Spleen (tissue), 11 donors: ENCODE results near the gene ABCA3. TPM values are rescaled to one million over a fixed set of nuclear protein-coding genes. Genes with fewer than 3 reads are reported as not detected.
A peak's percentile ranks its signal among the peaks of the same experiment; 100 is the strongest.
"Not testable (repeated sequence)": the region's sequence is repeated elsewhere in the genome, so short reads cannot be mapped to it uniquely, and the experiment has no call there.

Source experiments
- DNase-seq: peaks from one replicate; pipeline ENCODE4 v3.0.0-alpha.2; 2020
- H3K27ac ChIP-seq, 8 donors: fragments of 200-600 bp; sonication (generic) in 7 of 8; 1 replicate in 4 of 8; 2 replicates in 4 of 8; pipeline versions ENCODE4 v1.5.0 to v1.8.0; 2016 to 2021; ENCODE audit warnings: inconsistent platforms in 4 of 8, mild to moderate bottlenecking in 4 of 8, moderate library complexity in 1 of 8
- H3K27me3 ChIP-seq, 7 donors: fragments of 200-600 bp; sonication (generic) in 6 of 7; replicated peaks in 1 of 7; 1 replicate in 4 of 7; 2 replicates in 3 of 7; pipeline versions ENCODE4 v1.5.0 to v1.8.0; 2016 to 2021; ENCODE audit warnings: inconsistent platforms in 3 of 7, mild to moderate bottlenecking in 1 of 7
- H3K36me3 ChIP-seq, 6 donors: fragments of 200-600 bp; sonication (generic) in 5 of 6; 1 replicate in 4 of 6; 2 replicates in 2 of 6; pipeline versions ENCODE4 v1.5.0 to v1.8.0; 2016 to 2021; ENCODE audit warnings: inconsistent platforms in 2 of 6
- H3K4me1 ChIP-seq, 6 donors: fragments of 200-600 bp; sonication (generic) in 5 of 6; 1 replicate in 3 of 6; 2 replicates in 3 of 6; pipeline versions ENCODE4 v1.5.0 to v1.8.0; 2016 to 2021; ENCODE audit warnings: inconsistent platforms in 3 of 6
- H3K4me3 ChIP-seq, 8 donors: fragments of 200-600 bp; sonication (generic) in 7 of 8; 1 replicate in 4 of 8; 2 replicates in 4 of 8; pipeline versions ENCODE4 v1.5.0 to v1.8.0; 2016 to 2021; ENCODE audit warnings: inconsistent platforms in 4 of 8, mild to moderate bottlenecking in 4 of 8, moderate library complexity in 2 of 8
- H3K9me3 ChIP-seq, 8 donors: fragments of 200-600 bp; sonication (generic) in 7 of 8; 1 replicate in 4 of 8; 2 replicates in 4 of 8; pipeline versions ENCODE4 v1.5.0 to v1.8.0; 2016 to 2021; ENCODE audit warnings: inconsistent platforms in 4 of 8
- POLR2A ChIP-seq, 3 donors: fragments of 450-650 bp; IDR thresholded peaks; one replicate each; pipeline ENCODE4 v1.5.1; 2017; ENCODE audit warnings: antibody characterized with exemption in 3 of 3, mild to moderate bottlenecking in 1 of 3
- POLR2AphosphoS5 ChIP-seq, 3 donors: sonication (generic); formaldehyde crosslinking; IDR thresholded peaks; one replicate each; pipeline ENCODE4 v1.5.1; 2017; ENCODE audit warnings: antibody characterized with exemption in 3 of 3
- WGBS, 5 donors: extraction: QIAGEN DNeasy Blood & Tissue Kit in 3 of 5; methylation state at CpG; one replicate each; pipeline versions ENCODE4 v1.1.5 to v1.1.7; 2013 to 2018; 5-methylcytosine and 5-hydroxymethylcytosine counted together
- intact Hi-C: fragments of 100-400 bp; cut with DNase I; formaldehyde crosslinking; loops from one replicate; pipeline ENCODE4 v1.15.0; 2023; ENCODE audit warnings: low total_unique reads
- polyA plus RNA-seq, 3 donors: library from polyadenylated mRNA; stranded (reverse); fragments of 200-250 nt; gene quantifications; one replicate each; pipeline ENCODE4 v1.2.1, GENCODE V29; 2013
- total RNA-seq, 7 donors: library from RNA; depleted of rRNA in 3 of 7; stranded (reverse); fragments of >200 nt in 3 of 7; fragmentation: NEBNext Ultra II Directional in 4 of 7; extraction: Animal tissue kit (Norgen Biotek cat#: 25700) in 4 of 7; gene quantifications; one replicate each; pipeline versions ENCODE4 v1.1.0 to v1.2.1, GENCODE V29; 2016 to 2021
- TF ChIP-seq, protein P1 (sequence below), 11 experiments: fragments of 200-600 bp in 7 of 11; fragments of 450-650 bp in 4 of 11; sonication (generic) in 4 of 11; IDR thresholded peaks in 8 of 11; conservative IDR thresholded peaks in 3 of 11; 1 replicate in 7 of 11; 2 replicates in 4 of 11; pipeline versions ENCODE4 v1.4.0 to v1.8.0; 2016 to 2021; ENCODE audit warnings: antibody characterized with exemption in 11 of 11, inconsistent platforms in 4 of 11, mild to moderate bottlenecking in 1 of 11
- donor health status: healthy with polysubstance abuse.
- donor health status: DM: no; HTN: no; CAD: no; lungs with moderate emphysema.
- donor health status: DM: no; HTN: no; CAD: no.
- donor health status: Bipolar disorder and iron deficiency.
- donor health status: healthy.
- donor health status: DM: no; HTN: no; CAD: no.
- donor health status: DM: yes; HTN: yes; CAD: no.

The ABCA3 gene
- total and polyA plus RNA-seq, 10 donors: 2.5 to 12.6 (median 6.8) TPM

GRCh38 chr16:2243031-2243528 lies 97.4 kb downstream of the ABCA3 start:
- intact Hi-C loops: no loop called here
- Histone ChIP-seq H3K4me3 (no peak overlapping the region), H3K4me1 (peaks cover 0 to 16% (median under 1%) of the 10 kb centered on the region in 6 donors), H3K9me3 (no peaks in the 10 kb centered on the region), H3K27me3 (peaks cover 0 to 3% (median 1%) of the 10 kb centered on the region in 7 donors), H3K27ac (no peak overlapping the region), H3K36me3 (peaks cover 0 to 86% (median 46%) of the 10 kb centered on the region in 6 donors)
- TF ChIP-seq POLR2AphosphoS5 (IDR thresholded peaks at IDR 0.05) (peak in 1 of 3 donors; percentile 34), POLR2A (IDR thresholded peaks at IDR 0.05) (no peak)
- DNase-seq: no peak
- WGBS, 5 donors: 92 to 98% (median 96%) methylated on average over 5 to 19 of the region's 19 CpGs

DNA sequence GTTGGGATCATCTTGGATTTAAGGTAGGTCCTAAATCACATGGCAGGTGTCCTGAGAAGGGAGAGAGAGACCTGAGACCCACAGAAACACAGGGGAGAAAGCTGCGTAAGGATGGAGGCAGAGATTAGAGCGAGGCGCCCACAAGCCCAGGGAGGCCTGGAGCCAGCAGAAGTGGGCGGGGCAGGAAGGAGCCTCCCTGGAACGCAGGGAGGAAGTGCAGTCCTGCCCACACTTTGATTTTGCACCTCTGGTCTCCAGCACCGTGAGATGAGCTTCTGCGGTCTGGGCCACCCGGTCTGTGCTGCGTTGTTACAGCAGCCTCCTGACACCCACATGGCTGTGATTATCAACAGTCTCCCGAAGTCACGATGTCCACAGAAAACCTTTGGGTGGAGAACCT lies 97.9 kb downstream of the ABCA3 start:
- H3K9me3 ChIP-seq: no peaks in the 10 kb centered on the region
- no peak for DNase-seq
- no peak overlapping the region for H3K4me3 ChIP-seq
- intact Hi-C loops: no loop called here
- 69 to 82% (median 80%) methylated on average over 10 to 11 of the region's 11 CpGs for WGBS, 5 donors
- TF ChIP-seq POLR2AphosphoS5 (IDR thresholded peaks at IDR 0.05): peak in 2 of 3 donors; percentile 7 to 8
- TF ChIP-seq, protein P1, sequence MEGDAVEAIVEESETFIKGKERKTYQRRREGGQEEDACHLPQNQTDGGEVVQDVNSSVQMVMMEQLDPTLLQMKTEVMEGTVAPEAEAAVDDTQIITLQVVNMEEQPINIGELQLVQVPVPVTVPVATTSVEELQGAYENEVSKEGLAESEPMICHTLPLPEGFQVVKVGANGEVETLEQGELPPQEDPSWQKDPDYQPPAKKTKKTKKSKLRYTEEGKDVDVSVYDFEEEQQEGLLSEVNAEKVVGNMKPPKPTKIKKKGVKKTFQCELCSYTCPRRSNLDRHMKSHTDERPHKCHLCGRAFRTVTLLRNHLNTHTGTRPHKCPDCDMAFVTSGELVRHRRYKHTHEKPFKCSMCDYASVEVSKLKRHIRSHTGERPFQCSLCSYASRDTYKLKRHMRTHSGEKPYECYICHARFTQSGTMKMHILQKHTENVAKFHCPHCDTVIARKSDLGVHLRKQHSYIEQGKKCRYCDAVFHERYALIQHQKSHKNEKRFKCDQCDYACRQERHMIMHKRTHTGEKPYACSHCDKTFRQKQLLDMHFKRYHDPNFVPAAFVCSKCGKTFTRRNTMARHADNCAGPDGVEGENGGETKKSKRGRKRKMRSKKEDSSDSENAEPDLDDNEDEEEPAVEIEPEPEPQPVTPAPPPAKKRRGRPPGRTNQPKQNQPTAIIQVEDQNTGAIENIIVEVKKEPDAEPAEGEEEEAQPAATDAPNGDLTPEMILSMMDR (IDR thresholded peaks at IDR 0.05 in 8 of 11, conservative IDR thresholded peaks at IDR 0.05 in 3 of 11): no peak
- H3K27ac ChIP-seq: no peak overlapping the region
- peaks cover 0 to 8% (median 6%) of the 10 kb centered on the region in 7 donors for H3K27me3 ChIP-seq
- H3K4me1 ChIP-seq: peaks cover 0 to 21% (median 4%) of the 10 kb centered on the region in 6 donors
- H3K36me3 ChIP-seq: peaks cover 0 to 86% (median 45%) of the 10 kb centered on the region in 6 donors

GRCh38 chr16:2240331-2240730 lies 100.2 kb downstream of the ABCA3 start:
- intact Hi-C loops: not testable (repeated sequence)
- H3K36me3 ChIP-seq: peaks cover 0 to 88% (median 36%) of the 10 kb centered on the region in 6 donors

GRCh38 chr16:2238838-2239675 lies 101.5 kb downstream of the ABCA3 start:
- no peak for DNase-seq
- WGBS, 5 donors: 78 to 89% (median 86%) methylated on average over 12 to 15 of the region's 15 CpGs
- intact Hi-C loops: no loop called here

More at GRCh38 chr16:2240331-2240730, 100.2 kb downstream of the ABCA3 start:
- not testable (repeated sequence) for H3K27ac ChIP-seq, H3K9me3 ChIP-seq, DNase-seq, H3K4me3 ChIP-seq
- Histone ChIP-seq H3K27me3 (peaks cover 0 to 30% (median 26%) of the 10 kb centered on the region in 7 donors), H3K4me1 (peaks cover 11 to 43% (median 19%) of the 10 kb centered on the region in 6 donors)
- 80 to 89% (median 87%) methylated on average over 9 of the region's 9 CpGs for WGBS, 5 donors

More at GRCh38 chr16:2238838-2239675, 101.5 kb downstream of the ABCA3 start:
- H3K27me3 ChIP-seq: peaks cover 0 to 43% (median 26%) of the 10 kb centered on the region in 7 donors
- H3K9me3 ChIP-seq: no peaks in the 10 kb centered on the region
- peaks cover 11 to 44% (median 19%) of the 10 kb centered on the region in 6 donors for H3K4me1 ChIP-seq
- TF ChIP-seq POLR2A (IDR thresholded peaks at IDR 0.05) (no peak), POLR2AphosphoS5 (IDR thresholded peaks at IDR 0.05) (no peak)
- TF ChIP-seq, protein P1 (IDR thresholded peaks at IDR 0.05 in 8 of 11, conservative IDR thresholded peaks at IDR 0.05 in 3 of 11): no peak
- H3K4me3 ChIP-seq: no peak overlapping the region
- peaks cover 4 to 88% (median 37%) of the 10 kb centered on the region in 6 donors for H3K36me3 ChIP-seq
- no peak overlapping the region for H3K27ac ChIP-seq
